GM18511 (cell line): ENCODE measurements around the gene MIOS.

Source experiments
- ATAC-seq: cut with Tn5 transposase; IDR thresholded peaks from one replicate; pipeline ENCODE4 v1.9.1; 2021; ENCODE audit warnings: mild to moderate bottlenecking, moderate library complexity; ENCODE audit not compliant: unreplicated experiment

The MIOS gene

DNA sequence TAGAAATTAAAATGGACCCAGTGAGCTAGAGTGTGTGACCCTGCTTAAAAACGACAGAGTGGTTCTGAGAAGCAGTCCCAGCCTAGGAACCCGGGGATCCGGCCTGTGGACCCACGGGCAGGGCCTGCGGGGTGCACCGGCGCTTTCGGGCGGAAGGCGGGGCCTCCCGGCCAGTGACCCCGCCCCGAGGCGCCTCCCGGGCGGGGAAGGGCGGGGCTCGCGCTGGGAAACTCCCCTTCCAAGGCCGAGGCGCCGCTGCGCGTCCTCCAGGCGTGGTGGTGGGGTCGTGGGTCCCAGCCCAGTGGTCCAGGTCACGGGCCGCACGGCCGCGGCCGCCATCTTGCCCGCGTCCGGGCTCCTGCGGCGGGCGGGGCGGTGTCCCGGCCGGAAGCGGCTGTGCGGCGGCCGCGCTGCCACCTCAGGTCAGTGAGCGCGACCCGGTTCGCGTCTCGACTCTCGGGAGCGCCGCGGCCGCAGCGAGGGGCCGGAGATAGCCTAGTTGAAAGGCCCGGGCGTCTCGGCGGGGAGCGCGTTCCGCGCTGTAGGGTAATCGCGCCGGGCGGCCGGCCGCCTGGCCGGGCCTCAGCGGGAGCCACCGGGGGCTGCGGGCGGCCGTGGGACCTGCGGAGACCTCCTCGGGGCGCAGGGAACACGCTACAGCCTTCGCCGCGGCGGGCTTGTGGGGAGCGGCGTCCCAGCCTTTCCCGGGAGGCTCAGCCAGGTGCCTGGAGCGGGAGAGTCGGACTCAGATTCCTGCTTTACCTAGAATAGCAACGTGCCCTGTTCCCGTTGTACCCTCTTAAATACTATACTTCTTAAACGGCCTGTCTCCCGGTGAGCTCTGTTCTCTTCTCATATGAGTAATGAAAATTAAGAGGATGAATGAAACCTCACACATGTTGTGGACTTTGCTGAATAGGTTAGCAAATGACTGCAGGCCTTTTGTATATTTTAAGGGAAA lies at the start of gene MIOS:
Gene MIOS, plus strand, starts transcription at position 234 of the 961 bp plus-strand sequence. CDS start 5,592 bp downstream, outside the sequence.
- peak; percentile 73 for ATAC-seq

DNA sequence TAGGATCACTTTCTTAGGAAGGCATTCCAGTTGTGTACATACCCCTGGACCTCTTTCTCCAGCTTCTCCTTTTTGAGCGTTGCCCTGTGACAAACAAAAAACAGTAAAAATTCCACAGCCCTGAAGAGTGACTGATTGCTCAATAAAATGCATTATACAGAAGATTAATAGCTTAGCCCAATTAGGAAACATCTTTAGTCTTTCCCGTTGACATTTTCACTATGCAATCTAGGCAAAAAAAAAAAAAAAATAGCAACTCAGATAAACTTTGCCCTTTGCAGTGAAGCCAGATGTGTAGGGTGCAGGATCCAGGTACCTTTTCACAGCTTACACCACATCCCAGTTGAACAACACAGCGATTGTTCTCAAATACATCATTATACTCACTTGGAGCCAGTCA lies 48.9 kb upstream of the MIOS start:
- no peak for ATAC-seq

DNA sequence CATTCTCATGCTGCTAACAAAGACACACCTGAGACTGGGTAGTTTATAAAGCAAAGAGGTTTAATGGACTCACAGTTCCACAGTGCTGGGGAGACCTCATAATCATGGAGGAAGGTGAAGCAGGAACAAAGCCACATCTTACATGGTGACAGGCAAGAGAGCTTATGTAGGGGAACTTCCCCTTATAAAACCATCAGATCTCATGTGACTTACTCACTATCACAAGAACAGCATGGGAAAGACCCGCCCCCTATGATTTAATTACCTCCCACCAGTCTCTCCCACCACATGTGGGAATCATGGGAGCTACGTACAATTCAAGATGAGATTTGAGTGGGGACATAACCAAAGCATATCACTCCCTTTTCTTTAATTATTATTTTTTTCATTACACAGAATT lies 47.6 kb upstream of the MIOS start:
- ATAC-seq: no peak

DNA sequence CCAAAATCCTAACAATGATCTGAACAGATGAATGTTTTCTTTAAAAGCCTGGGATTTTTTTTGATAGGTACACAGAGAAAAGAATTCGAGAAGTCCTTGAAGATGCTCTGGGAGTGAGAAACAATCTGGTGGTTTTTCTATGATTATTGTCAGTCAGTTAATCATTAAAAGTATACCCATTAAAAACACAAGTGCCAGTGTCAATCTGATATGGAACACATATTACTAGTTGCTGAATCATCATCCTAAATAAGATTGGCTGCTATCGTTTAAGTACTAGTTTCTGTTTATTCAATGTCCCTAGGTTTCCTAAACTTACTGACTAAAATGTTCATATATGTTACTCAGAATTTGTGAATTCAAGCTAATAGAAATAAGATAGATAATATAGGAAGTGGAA lies 47.2 kb upstream of the MIOS start:
- no peak for ATAC-seq

DNA sequence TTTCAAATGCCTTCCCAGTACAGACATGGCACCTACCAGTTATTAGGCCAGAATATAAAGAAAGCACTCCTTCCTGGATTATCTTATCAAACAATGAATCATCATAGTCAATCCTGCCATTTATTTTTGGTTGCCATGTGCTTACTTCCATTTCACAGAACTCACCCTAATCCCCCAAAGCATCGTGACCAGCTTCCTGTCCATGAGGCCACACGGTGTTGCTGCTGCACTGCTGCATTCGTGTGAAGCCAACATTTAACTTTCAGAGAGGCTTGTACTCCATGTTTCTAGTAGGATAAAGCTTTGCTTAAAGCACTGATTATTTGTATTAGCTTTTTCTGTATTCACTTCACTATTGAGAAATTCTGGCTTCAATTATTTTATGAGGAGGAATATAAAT lies 45.4 kb upstream of the MIOS start:
- no peak for ATAC-seq

DNA sequence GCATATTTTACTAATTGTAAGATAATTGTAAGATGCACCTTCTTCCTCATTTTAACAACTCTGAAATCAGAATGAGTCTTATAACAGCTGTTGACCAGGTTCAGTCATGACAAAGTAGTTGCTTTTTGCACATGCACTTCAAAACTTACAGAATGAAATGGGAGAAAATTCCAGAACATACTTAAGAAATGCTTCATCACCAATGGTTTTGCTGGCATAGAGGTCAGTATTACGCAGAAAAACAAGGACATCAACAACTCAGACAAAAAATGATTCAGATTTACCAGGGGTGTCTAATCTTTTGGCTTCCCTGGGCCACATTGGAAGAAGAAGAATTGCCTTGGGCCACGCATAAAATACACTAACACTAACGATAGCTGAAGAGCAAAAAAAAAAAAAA lies 44.3 kb upstream of the MIOS start:
- ATAC-seq: no peak

DNA sequence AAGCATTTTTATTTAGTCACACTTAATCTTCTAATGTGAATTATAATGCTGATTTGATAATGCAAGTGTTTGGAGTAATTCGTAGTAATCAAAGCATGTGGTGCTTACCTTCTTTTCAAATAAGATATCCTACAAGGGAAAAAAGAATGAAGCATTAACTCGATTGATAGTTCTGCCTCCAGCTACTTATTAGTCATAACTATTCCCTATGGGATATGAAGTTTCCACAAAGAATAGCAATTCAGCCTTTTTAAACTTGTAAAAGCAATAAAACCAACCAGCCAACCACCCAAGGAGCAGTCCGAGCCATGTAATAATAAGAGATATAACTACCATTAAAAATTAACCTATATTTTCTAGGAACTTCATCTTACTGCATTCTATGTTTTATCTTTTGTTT lies 42.6 kb upstream of the MIOS start:
- no peak for ATAC-seq

DNA sequence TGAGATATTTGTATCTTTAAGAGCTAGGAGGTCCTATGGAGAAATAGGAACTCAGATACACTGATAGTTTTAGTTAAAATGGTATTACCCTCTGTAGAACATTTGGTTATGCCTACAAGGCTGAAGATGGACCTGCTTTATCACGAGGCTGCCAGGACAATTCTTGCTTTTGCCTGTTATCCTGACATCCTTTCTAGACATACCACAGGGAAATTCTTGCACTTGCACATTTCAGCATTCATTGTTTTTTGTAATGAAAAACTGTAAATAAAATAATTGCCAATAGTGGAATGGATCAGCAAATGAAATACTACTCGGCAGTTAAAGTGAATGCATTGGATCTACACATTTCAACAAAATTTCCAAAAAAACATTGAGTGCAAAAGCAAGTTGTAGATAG lies 40.7 kb upstream of the MIOS start:
- no peak for ATAC-seq

DNA sequence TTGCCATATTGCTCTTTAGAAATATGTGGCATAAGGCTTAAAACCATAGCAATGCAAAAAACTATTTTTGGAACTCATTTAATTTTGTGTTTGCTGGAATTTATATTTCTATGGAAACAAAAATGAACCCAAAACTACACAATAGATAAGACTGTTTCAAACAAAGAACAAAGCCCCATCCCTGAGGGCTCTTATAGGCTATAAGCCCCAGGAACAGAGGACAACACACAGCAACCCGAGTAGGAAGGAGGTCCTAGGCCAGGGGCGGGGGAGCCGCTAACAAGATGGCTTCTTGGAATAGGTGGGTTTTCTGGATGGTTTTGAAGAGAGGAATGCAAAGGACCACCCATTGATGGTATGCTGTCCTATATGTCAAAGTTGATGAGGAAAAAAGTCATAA lies 39.6 kb upstream of the MIOS start:
- ATAC-seq: no peak

DNA sequence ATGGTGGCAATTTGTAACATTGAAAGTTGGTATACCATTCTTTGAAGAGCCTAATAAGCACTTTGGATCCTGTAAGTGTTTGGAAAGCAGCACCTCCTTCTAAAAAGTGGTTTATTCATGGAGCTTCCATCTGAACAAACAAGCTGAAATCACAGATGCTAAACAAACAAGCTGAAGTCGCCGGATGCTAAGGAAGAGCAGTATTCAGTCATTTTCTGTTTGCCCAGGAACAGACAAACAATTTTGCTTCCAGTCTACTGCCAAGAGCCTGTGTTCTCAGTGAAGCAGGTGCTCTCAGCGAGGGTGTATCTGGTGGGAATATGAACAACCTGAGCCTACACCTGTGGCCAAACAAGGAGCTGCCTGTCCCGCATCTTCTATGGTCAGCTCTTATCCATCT lies 37.4 kb upstream of the MIOS start:
- ATAC-seq: no peak

DNA sequence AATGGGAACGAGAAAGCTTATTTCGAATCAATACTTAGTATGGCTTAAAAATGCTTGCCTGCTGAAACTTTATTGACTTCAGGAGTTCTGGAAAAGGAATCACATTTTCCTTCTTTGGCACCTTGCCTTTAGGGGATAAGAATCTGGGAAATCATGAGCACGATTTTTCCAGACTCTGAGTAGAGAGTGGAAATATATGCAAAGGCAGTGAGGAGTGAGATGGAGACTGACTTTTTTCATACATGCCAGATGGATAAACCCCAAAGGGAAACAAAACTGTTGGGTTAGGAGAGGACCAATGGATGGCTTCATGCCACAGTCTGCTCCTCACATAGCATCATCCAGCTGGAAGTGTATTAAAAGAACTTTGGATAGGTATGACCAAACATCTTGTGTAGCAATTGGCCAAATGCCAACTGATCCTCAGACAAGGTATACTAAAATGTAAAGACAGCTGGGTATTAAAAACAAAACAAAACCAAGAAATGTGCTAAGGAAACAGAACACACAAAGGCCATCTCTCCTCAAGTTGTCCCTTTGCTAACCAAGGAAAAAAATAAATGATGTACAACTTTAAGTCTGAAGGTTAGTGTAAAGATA lies 32.8 kb upstream of the MIOS start:
- no peak for ATAC-seq

DNA sequence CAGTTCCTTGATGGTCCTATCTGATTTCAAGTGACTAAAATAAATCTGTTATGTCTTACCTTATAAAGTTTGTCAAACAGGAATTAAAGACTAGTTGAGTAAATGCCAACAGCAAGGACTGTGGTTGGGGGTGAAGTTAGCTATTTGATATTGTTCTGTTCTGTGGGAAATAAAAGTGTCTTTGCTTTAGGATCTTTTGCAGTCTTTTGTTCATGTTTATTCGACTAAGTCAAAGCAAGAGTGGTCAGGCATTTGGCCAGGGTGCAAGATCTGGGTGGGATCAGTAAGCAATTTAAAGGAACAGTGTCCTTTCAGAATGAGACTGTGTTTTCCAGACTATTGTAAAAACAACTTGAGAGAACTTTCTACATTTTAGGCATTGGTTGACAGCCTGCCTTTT lies 31.0 kb upstream of the MIOS start, which contains the start of gene COL28A1:
Gene COL28A1, minus strand, starts transcription at position 183 of the 400 bp plus-strand sequence. CDS start 2,998 bp downstream, outside the sequence.
- ATAC-seq: no peak

DNA sequence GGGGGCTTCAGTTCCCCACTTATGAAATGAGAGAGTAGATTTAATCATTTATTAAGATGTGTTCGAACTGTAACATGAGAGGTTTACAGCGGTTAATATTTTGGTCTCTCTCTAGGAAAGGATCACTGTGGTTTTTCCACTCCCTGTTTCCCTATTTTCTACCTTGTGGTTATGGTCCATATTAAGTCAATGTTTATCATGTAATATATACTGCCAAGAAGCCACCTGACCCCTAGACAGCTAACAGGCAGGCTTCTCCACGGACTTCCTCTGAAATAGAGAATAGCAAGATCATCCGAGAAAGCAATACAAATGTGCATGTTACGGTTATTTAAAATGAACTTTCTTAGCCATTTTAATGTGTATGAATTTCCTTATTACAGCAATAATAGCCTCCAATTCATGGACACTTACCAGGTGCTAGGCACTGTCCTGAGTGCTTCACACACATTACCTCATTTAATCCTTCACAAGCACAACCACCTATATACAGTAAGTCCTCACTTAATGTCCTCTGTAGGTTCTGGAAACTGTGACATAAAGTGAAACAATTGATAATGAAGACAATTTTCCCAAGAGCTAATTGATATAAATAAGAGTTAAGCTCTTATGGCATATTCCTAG lies 30.2 kb upstream of the MIOS start:
- no peak for ATAC-seq

DNA sequence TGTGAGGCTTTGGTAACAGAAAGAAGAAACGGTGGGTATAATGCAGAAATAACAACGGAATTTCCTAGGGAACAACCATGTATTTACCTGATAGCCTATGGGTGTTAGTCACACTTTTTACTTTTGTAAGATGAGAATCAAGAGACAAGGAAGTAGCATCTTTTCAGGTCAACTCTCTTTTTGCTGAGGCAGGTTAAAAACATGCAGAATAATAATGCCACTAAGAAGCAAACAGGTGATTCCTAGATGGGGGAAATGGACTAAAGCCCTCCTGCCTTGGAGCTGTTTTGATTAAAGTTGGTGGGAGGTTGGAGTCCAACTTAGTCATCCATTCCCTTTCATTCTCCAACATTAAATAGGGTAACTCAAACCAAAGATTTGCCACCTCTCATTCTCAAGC lies 29.0 kb upstream of the MIOS start:
- ATAC-seq: no peak

DNA sequence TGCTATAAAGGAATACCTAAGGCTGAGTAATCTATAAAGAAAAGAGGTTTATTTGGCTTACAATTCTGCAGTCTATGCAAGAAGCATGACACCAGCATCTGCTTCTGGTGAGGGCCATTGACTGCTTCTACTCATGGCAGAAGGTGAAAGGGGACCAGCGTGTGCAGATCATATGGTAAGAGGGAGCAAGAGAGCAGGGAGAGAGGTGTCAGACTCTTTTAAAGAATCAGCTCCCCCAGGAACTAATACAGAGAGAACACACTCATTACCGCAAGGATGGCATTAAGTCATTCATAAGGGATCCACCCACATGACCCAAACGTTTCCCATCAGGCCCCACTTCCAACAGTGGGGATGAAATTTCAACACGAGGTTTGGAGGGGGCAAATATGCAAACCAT lies 27.5 kb upstream of the MIOS start:
- ATAC-seq: no peak

DNA sequence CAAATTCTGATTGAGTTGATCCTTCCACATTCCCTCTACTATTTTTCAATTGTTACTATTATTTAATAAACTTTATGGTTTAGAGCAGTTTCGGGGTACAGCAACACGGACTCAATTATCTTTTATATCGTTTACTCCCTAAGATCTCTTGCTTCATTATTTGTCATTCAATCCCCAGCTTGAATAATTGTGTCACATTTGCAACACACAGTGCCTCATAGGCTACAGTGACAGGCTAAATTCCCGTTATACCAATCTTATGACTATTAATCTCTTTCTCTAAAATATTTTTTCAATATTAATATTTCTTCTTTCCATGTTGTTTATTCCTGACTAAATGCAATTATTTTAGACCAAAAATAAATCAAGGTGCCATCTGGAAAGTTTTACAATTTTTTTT lies 27.0 kb upstream of the MIOS start:
- no peak for ATAC-seq

DNA sequence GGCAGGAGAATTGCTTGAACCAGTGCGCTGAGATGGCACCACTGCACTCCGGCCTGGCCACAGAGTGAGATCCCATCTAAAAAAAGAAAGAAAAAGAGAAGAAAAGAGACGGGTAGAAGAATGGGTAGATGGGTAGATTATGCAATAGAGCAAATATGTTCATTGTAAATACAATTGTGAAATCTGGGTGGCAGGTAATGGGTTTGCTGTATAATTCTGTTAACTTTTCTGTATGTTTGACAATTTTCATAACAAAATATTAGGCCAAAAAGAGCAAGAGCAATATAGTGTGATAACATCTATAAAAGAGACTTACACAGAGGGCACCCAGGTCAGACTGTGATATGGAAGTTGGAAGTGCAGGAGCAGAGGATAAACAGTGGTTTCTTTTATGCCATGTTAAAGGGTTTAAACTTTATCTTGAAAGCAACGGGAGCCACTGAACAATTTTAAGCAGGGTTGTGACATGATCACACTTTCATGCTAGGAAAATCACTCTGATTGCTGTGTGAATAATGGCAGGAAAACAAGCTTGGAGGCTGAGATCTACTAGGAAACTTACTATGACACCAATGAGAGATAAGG lies 24.3 kb upstream of the MIOS start:
- no peak for ATAC-seq

DNA sequence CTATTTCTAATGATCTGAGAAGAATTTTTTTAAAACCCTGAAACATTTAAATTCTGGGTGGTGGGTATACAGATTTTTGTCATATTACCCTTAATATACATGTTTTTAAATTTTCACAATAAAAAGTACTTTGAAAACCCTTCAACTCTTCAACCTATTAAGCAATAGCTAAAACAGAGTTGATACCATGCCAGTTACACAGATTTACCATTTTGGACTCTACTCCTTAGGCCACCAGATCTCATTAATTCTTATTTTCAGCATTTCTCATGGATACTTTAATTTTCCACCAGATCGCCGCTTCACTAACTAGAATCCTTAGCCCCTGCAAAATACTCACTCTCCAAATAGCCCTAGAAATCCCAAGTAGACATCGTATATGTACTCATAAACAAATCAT lies 18.3 kb upstream of the MIOS start:
- ATAC-seq: no peak

DNA sequence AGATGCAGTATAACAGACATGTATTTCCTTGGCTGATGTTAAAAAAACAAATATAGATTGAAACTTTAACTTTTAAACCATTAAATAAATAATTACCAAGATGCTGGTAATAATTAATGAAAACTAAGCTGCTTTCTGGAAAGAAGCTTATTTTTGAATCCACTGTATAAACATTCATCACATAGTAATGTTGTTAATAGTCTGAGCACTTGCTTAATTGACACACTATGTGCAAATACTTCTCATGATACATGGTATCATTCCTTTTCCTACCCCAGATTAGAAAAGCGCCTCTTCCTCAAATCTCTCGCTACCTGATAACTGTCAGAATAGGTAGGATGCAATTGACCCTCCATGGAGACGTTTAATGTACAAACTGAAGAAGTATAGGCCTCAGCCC lies 16.0 kb upstream of the MIOS start:
- ATAC-seq: no peak

DNA sequence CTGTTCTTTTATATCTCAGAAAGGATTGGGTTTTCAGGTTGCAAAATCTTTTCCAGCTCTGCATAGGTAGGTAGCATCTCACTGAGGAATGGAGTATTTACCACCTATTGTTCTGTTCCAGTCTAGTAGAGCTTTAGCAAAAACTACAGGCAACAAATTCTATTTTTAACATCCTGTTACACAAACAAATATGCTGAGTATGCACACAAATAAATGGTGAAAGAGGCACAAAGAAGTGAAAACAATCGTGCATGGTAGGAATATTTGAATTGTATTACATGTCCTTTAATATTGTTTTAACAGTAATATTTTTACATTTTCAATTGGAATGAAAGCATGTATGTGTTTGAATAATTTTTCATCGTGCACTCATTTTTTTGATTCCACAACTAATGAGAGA lies 14.5 kb upstream of the MIOS start:
- no peak for ATAC-seq

DNA sequence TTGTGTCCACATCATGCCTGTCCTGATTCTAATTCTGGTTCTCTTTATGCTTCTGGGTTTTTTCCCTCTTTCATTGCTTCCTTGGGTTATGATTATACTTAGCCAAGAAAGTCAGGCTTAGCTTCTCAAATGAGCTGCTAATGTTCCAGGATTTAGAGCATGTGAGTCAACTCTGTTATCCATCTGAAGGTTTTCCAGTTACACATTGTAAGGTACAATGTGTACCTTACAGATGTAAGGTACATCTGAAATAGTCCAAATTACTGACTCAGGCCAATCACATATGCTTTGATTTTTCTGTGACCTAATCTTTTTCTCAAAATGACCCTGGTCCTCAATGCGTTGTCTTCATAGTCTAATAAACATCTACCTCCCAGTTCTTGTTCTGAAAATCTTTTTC lies 13.3 kb upstream of the MIOS start:
- ATAC-seq: no peak
